RWPE2 (cell line): Measurements from ENCODE around the gene SPATA20.

Source experiments
- ATAC-seq: fragments of 200-7000 bp; cut with Tn5 transposase; 3 replicates; pipeline ENCODE4 v1.9.1; 2021; ENCODE audit warnings: low read depth
- DNase-seq: peaks from one replicate; pipeline ENCODE4 v3.0.0-alpha.2; 2020; ENCODE audit warnings: low spot score
- H3K27ac ChIP-seq: fragments of 450-650 bp; 2 replicates; pipeline ENCODE4 v1.5.1; 2017; ENCODE audit warnings: mild to moderate bottlenecking; ENCODE audit not compliant: poor library complexity, severe bottlenecking
- H3K27me3 ChIP-seq: fragments of 250-450 bp; sonication (Bioruptor Pico); 2 replicates; pipeline ENCODE4 v1.5.1; 2021; ENCODE audit warnings: mild to moderate bottlenecking, moderate library complexity; ENCODE audit not compliant: insufficient read depth, poor library complexity, severe bottlenecking
- H3K36me3 ChIP-seq: fragments of 250-450 bp; sonication (Bioruptor Pico); 2 replicates; pipeline ENCODE4 v1.5.1; 2020; ENCODE audit warnings: low read depth, mild to moderate bottlenecking, moderate library complexity
- H3K4me1 ChIP-seq: fragments of 250-450 bp; sonication (Bioruptor Pico); 2 replicates; pipeline ENCODE4 v1.5.1; 2021; ENCODE audit warnings: mild to moderate bottlenecking, moderate library complexity; ENCODE audit not compliant: insufficient read depth, poor library complexity, severe bottlenecking
- H3K4me3 ChIP-seq: fragments of 250-450 bp; sonication (Bioruptor Pico); 2 replicates; pipeline ENCODE4 v1.5.1; 2021; ENCODE audit warnings: mild to moderate bottlenecking, moderate library complexity; ENCODE audit not compliant: severe bottlenecking
- H3K9me3 ChIP-seq: fragments of 250-450 bp; sonication (Bioruptor Pico); 2 replicates; pipeline ENCODE4 v1.5.1; 2021; ENCODE audit warnings: mild to moderate bottlenecking, moderate library complexity; ENCODE audit not compliant: severe bottlenecking
- CTCF ChIP-seq: fragments of 450-650 bp; IDR thresholded peaks from one replicate; pipeline ENCODE4 v1.5.1; 2017; ENCODE audit warnings: mild to moderate bottlenecking, moderate library complexity; ENCODE audit not compliant: poor library complexity, severe bottlenecking

SPATA20 gene

GRCh38 chr17:50589095-50589705 lies 42.2 kb downstream of the SPATA20 start:
- no peaks in the 10 kb centered on the region for H3K9me3 ChIP-seq
- ATAC-seq, result no peak
- DNase-seq, result no peak
- H3K4me1 ChIP-seq, result peaks cover 4% of the 10 kb centered on the region
- no peak overlapping the region for H3K27ac ChIP-seq
- H3K27me3 ChIP-seq, result no peaks in the 10 kb centered on the region
- H3K36me3 ChIP-seq, result no peaks in the 10 kb centered on the region
- no peak for TF ChIP-seq CTCF
- no peak overlapping the region for H3K4me3 ChIP-seq

DNA sequence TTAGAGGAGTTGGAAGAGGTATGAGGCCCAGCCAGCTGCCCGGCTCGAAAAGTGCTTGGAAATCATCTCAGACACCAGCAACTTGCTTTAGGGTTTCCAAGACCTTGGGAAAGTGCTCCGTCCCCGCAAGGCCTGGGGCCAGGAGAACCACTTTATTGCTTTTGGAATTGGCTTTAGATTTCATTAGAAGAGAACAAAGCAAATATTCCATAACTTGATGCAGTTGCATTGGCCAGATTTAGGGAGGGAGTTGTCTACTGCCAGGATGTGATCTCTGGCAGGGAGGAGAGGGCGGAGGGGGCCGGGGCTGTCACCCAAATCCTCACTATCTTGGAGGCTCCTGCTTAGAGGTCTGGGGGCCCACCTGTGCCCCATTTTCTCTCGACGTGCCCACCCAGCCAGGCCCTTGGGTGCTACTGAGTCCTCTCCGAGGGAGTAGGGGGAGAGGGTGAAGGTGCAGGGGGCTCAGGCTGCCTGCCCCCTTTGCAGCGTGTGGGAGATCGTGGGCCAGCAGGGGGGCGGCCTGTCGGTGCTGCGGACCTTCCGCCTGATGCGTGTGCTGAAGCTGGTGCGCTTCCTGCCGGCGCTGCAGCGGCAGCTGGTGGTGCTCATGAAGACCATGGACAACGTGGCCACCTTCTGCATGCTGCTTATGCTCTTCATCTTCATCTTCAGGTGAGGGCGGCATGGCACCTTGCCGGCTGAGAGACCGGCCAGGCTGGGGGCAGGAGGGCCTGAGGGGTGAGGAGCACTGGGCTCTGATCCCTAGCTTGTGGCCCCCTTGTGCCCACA lies 44.2 kb downstream of the SPATA20 start:
- Histone ChIP-seq H3K9me3 (no peaks in the 10 kb centered on the region), H3K4me3 (no peak overlapping the region), H3K36me3 (no peaks in the 10 kb centered on the region), H3K27me3 (no peaks in the 10 kb centered on the region), H3K27ac (no peak overlapping the region), H3K4me1 (no peaks in the 10 kb centered on the region)
- no peak for ATAC-seq
- no peak for DNase-seq
- no peak for TF ChIP-seq CTCF

DNA sequence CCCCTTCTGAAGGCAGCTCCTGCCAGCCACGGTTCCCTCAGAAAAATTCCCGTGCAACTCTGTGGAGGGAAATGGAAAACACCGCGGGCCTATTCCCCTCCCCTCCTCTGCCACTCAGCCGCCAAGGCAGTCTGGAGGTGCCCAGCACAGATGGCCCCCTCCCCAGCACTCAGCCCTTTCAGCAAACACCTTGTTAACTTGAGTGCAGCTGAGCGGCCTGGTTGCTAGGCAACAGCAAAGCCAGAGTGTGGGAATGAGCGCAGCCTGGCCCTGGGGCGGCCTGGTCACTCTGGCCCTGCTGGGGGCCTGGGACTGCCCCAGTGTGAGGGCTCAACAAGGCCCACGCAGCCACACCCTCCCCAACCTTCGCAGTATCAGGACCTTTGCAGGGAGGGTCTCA lies 46.3 kb downstream of the SPATA20 start:
- TF ChIP-seq CTCF, result no peak
- Histone ChIP-seq H3K4me3 (no peak overlapping the region), H3K9me3 (no peaks in the 10 kb centered on the region), H3K4me1 (no peaks in the 10 kb centered on the region), H3K27me3 (no peaks in the 10 kb centered on the region), H3K36me3 (no peaks in the 10 kb centered on the region), H3K27ac (no peak overlapping the region)
- DNase-seq (no peak), ATAC-seq (no peak)

GRCh38 chr17:50594128-50594823 lies 47.3 kb downstream of the SPATA20 start:
- DNase-seq (no peak), ATAC-seq (no peak)
- no peak overlapping the region for H3K4me3 ChIP-seq
- H3K9me3 ChIP-seq, result no peaks in the 10 kb centered on the region
- no peaks in the 10 kb centered on the region for H3K36me3 ChIP-seq
- no peaks in the 10 kb centered on the region for H3K4me1 ChIP-seq
- no peak for TF ChIP-seq CTCF
- H3K27me3 ChIP-seq, result no peaks in the 10 kb centered on the region
- no peak overlapping the region for H3K27ac ChIP-seq

GRCh38 chr17:50594892-50595291 lies 47.9 kb downstream of the SPATA20 start:
- TF ChIP-seq CTCF, result no peak
- Histone ChIP-seq H3K9me3 (no peaks in the 10 kb centered on the region), H3K27me3 (no peaks in the 10 kb centered on the region), H3K4me1 (no peaks in the 10 kb centered on the region), H3K27ac (no peak overlapping the region), H3K4me3 (no peak overlapping the region), H3K36me3 (no peaks in the 10 kb centered on the region)
- ATAC-seq (no peak), DNase-seq (no peak)
